RWPE2 (cell line): ENCODE measurements around the gene SPDYE4.

Experiments used
- ATAC-seq: fragments of 200-7000 bp; cut with Tn5 transposase; 3 replicates; pipeline ENCODE4 v1.9.1; 2021; ENCODE audit warnings: low read depth
- DNase-seq: peaks from one replicate; pipeline ENCODE4 v3.0.0-alpha.2; 2020; ENCODE audit warnings: low spot score
- H3K27ac ChIP-seq: fragments of 450-650 bp; 2 replicates; pipeline ENCODE4 v1.5.1; 2017; ENCODE audit warnings: mild to moderate bottlenecking; ENCODE audit not compliant: poor library complexity, severe bottlenecking
- H3K27me3 ChIP-seq: fragments of 250-450 bp; sonication (Bioruptor Pico); 2 replicates; pipeline ENCODE4 v1.5.1; 2021; ENCODE audit warnings: mild to moderate bottlenecking, moderate library complexity; ENCODE audit not compliant: insufficient read depth, poor library complexity, severe bottlenecking
- H3K36me3 ChIP-seq: fragments of 250-450 bp; sonication (Bioruptor Pico); 2 replicates; pipeline ENCODE4 v1.5.1; 2020; ENCODE audit warnings: low read depth, mild to moderate bottlenecking, moderate library complexity
- H3K4me1 ChIP-seq: fragments of 250-450 bp; sonication (Bioruptor Pico); 2 replicates; pipeline ENCODE4 v1.5.1; 2021; ENCODE audit warnings: mild to moderate bottlenecking, moderate library complexity; ENCODE audit not compliant: insufficient read depth, poor library complexity, severe bottlenecking
- H3K4me3 ChIP-seq: fragments of 250-450 bp; sonication (Bioruptor Pico); 2 replicates; pipeline ENCODE4 v1.5.1; 2021; ENCODE audit warnings: mild to moderate bottlenecking, moderate library complexity; ENCODE audit not compliant: severe bottlenecking
- H3K9me3 ChIP-seq: fragments of 250-450 bp; sonication (Bioruptor Pico); 2 replicates; pipeline ENCODE4 v1.5.1; 2021; ENCODE audit warnings: mild to moderate bottlenecking, moderate library complexity; ENCODE audit not compliant: severe bottlenecking
- TF ChIP-seq, protein P1 (sequence below): fragments of 450-650 bp; IDR thresholded peaks from one replicate; pipeline ENCODE4 v1.5.1; 2017; ENCODE audit warnings: mild to moderate bottlenecking, moderate library complexity; ENCODE audit not compliant: poor library complexity, severe bottlenecking

Gene SPDYE4

DNA sequence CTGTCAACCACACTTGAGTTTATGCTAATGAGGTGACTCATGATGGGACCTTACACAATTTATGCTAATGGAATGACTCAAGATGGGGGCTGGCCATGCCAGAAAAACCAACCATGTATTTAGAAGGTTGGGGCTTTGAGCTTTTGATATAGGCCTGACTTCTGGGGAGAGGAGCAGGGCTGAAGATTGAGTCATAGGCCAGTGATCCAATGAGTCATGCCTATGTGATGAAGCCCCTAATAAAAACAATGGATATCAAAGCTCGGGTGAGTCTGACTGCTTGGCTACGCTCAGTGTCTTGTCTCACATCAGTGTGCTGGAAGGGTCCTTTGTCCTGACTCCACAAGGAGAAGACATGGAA, 33.5 kb upstream of the SPDYE4 start:
- no peak for DNase-seq
- no peak overlapping the region for H3K27ac ChIP-seq
- H3K9me3 ChIP-seq, result peaks cover 5% of the 10 kb centered on the region
- H3K4me3 ChIP-seq, result no peak overlapping the region
- no peaks in the 10 kb centered on the region for H3K4me1 ChIP-seq
- no peaks in the 10 kb centered on the region for H3K27me3 ChIP-seq
- no peaks in the 10 kb centered on the region for H3K36me3 ChIP-seq
- TF ChIP-seq, protein P1, sequence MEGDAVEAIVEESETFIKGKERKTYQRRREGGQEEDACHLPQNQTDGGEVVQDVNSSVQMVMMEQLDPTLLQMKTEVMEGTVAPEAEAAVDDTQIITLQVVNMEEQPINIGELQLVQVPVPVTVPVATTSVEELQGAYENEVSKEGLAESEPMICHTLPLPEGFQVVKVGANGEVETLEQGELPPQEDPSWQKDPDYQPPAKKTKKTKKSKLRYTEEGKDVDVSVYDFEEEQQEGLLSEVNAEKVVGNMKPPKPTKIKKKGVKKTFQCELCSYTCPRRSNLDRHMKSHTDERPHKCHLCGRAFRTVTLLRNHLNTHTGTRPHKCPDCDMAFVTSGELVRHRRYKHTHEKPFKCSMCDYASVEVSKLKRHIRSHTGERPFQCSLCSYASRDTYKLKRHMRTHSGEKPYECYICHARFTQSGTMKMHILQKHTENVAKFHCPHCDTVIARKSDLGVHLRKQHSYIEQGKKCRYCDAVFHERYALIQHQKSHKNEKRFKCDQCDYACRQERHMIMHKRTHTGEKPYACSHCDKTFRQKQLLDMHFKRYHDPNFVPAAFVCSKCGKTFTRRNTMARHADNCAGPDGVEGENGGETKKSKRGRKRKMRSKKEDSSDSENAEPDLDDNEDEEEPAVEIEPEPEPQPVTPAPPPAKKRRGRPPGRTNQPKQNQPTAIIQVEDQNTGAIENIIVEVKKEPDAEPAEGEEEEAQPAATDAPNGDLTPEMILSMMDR, result no peak
- peak; percentile 27; the same call in 1 of the 3 replicates for ATAC-seq

DNA sequence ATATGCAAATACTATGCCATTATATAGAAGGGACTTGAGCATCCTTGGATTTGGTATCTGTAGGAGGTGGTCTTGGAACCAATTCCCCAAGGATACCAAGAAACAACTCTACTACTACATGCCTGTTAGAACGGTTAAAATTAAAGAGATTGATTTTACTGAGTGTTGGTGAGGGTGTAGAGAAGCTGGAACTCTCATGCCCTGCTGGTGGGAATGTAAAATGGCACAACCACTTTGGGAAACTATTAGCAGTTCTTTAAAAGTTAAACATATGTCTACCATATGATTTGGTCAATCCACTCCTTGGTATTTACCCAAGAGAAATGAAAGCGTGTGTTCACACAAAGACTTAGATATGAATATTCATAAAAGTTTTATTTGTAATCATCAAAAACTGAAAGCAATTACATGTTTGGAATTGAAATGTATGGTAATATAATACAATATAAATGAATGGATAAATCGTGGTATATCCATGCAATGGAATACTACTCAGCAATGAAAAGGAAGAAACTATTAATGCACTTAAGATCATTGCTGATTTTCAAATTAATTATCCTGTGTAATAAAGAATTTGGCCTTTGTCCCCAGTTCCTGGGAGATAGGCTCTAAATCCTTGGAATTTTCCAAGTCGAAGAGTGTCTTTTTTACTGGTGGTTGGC, 33.0 kb upstream of the SPDYE4 start:
- Histone ChIP-seq H3K9me3 (peaks cover 5% of the 10 kb centered on the region), H3K4me3 (no peak overlapping the region), H3K4me1 (no peaks in the 10 kb centered on the region), H3K27me3 (no peaks in the 10 kb centered on the region), H3K27ac (no peak overlapping the region), H3K36me3 (no peaks in the 10 kb centered on the region)
- ATAC-seq (no peak), DNase-seq (no peak)
- TF ChIP-seq, protein P1, result no peak

DNA sequence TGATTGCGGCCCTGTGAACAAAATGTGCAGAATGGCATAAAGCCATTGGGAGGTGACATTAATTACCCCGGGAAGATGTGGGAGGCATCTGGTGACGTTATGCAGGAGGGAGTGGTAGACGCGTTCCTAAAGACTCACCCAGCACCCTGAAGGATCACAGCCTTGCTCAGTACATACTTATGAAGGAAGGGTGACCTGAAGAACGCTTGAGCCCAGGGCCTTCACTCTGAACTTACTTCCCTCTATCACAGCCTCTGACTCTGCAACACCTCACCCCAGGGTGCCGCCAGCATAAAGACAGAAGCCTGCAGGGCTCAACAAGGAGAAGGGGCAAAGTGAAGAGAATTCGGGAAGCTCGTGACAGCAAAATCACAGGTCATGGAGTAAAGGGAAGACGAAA, 31.4 kb upstream of the SPDYE4 start:
- no peak for ATAC-seq
- Histone ChIP-seq H3K4me1 (no peaks in the 10 kb centered on the region), H3K4me3 (no peak overlapping the region), H3K9me3 (peaks cover 5% of the 10 kb centered on the region), H3K36me3 (no peaks in the 10 kb centered on the region), H3K27ac (no peak overlapping the region), H3K27me3 (no peaks in the 10 kb centered on the region)
- TF ChIP-seq, protein P1, result no peak
- DNase-seq, result no peak

DNA sequence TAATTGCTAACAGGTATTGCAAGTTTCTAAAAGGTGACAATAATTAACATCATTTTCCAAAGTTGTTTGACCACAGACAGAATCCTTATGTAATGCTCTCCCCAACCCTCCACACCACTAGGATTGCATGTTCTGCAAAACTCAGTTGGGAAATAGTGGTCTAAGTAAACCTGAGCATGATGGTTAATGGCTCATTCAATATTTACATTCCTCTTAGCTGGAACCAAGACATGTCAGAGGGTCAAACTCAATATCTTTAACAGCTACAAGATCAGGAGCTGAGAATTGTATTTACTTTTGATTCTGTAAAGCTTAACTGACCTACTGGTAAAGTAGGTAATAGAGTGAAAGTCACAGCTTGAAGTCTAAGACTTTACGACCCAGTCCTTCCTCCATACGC, 30.7 kb upstream of the SPDYE4 start:
- TF ChIP-seq, protein P1, result no peak
- Histone ChIP-seq H3K36me3 (no peaks in the 10 kb centered on the region), H3K4me3 (no peak overlapping the region), H3K27me3 (no peaks in the 10 kb centered on the region), H3K27ac (no peak overlapping the region), H3K9me3 (peaks cover 5% of the 10 kb centered on the region), H3K4me1 (no peaks in the 10 kb centered on the region)
- ATAC-seq, result no peak
- no peak for DNase-seq
